ENCODE data around the gene PARP12.

Gene PARP12

GRCh38 chr7:139987691-139988516 is 74.8 kb downstream of the PARP12 start:
- DNase-seq: no peak

GRCh38 chr7:139985811-139986210 is 76.9 kb downstream of the PARP12 start:
- no peak for DNase-seq

- no peak for DNase-seq
Observed at GRCh38 chr7:139984642-139985539, 77.9 kb downstream of the PARP12 start.

- DNase-seq: no peak
Observed at GRCh38 chr7:139982927-139983920, 79.5 kb downstream of the PARP12 start.

- DNase-seq: no peak
Observed at GRCh38 chr7:139981511-139981895, 81.2 kb downstream of the PARP12 start.

GRCh38 chr7:139976838-139977656 is 85.7 kb downstream of the PARP12 start:
- no peak for DNase-seq

- DNase-seq: no peak
Observed at GRCh38 chr7:139976055-139976837, 86.5 kb downstream of the PARP12 start.

- DNase-seq: no peak
Observed at GRCh38 chr7:139974179-139974811, 88.5 kb downstream of the PARP12 start.

Data from stimulated activated CD4-positive, alpha-beta T cell treated with anti-CD3 and anti-CD28 coated beads, Interleukin-1b, Interleukin-23, amount 100 ng/mL, for 48 hours (primary cell).